Colonic mucosa (tissue), 4 donors: Measurements from ENCODE around the gene IL19. TPM values are rescaled to one million over a fixed set of nuclear protein-coding genes. Genes with fewer than 3 reads are reported as not detected.

Experiments used
- DNase-seq: peaks from one replicate; pipeline ENCODE4 v3.0.0-alpha.2; 2020
- H3K27ac ChIP-seq: fragments of 200-600 bp; one replicate; pipeline ENCODE4 v1.8.0; 2021
- H3K27me3 ChIP-seq: fragments of 200-600 bp; one replicate; pipeline ENCODE4 v1.8.0; 2021
- H3K36me3 ChIP-seq: fragments of 200-600 bp; one replicate; pipeline ENCODE4 v1.8.0; 2021
- H3K4me1 ChIP-seq: fragments of 200-600 bp; one replicate; pipeline ENCODE4 v1.8.0; 2021; ENCODE audit warnings: mild to moderate bottlenecking
- H3K4me3 ChIP-seq: fragments of 200-600 bp; one replicate; pipeline ENCODE4 v1.8.0; 2021
- H3K9ac ChIP-seq, 2 donors: one replicate each; pipeline ENCODE4 v1.7.0; 2013; ENCODE audit warnings: control low read depth in 2 of 2, low read depth in 2 of 2, low read length in 2 of 2
- H3K9me3 ChIP-seq: fragments of 200-600 bp; one replicate; pipeline ENCODE4 v1.8.0; 2021
- intact Hi-C: fragments of 100-400 bp; cut with DNase I; formaldehyde crosslinking; loops from one replicate; pipeline ENCODE4 v1.14.1; 2022
- total RNA-seq, 2 donors: library from RNA; stranded (reverse); fragmentation: NEBNext Ultra II Directional in 1 of 2; extraction: Animal tissue kit (Norgen Biotek cat#: 25700) in 1 of 2; gene quantifications; one replicate each; pipeline ENCODE4 v1.2.1, GENCODE V29; 2021
- TF ChIP-seq, protein P1 (sequence below): fragments of 200-600 bp; IDR thresholded peaks from one replicate; pipeline ENCODE4 v1.8.0; 2022; ENCODE audit warnings: antibody characterized with exemption, mild to moderate bottlenecking
- donor health status: healthy.
- donor health status: DM: no; HTN: no; CAD: no.
- donor health status: DM: no; HTN: no; CAD: no.

The IL19 gene
- total RNA-seq, 2 donors from 2014 or later: 0.40 TPM; not detected in 1

DNA sequence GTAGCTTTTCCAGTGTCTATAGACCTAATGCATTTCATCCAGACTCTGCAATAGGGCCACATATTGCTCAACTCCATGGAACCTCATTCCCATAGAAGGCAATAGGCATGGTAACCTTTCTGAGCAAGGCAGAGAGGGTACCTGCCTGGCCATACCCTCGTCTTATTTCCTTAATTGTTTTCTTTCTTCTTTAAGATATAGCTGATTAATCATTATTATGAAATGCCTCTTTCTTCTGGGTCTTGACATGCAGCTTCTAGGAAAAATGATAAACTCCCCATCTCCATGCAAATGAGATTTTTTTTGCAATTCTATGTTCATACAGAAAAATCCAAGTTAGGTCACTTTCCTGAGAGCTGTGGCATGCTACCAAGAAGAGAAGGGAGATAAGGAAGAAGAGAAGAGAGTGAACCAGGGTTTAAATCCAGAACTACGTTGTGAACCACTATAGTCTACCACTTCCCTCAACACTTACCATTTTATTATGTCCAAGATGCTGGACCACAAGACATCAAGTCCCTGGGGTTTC, 61.8 kb downstream of the IL19 start:
- intact Hi-C loops: no loop called here
- peaks cover 3% of the 10 kb centered on the region for H3K4me1 ChIP-seq
- H3K27me3 ChIP-seq: no peaks in the 10 kb centered on the region
- H3K9me3 ChIP-seq: no peaks in the 10 kb centered on the region
- H3K36me3 ChIP-seq: no peaks in the 10 kb centered on the region
- DNase-seq: no peak
- H3K9ac ChIP-seq: no peak overlapping the region
- no peak overlapping the region for H3K4me3 ChIP-seq
- TF ChIP-seq, protein P1, sequence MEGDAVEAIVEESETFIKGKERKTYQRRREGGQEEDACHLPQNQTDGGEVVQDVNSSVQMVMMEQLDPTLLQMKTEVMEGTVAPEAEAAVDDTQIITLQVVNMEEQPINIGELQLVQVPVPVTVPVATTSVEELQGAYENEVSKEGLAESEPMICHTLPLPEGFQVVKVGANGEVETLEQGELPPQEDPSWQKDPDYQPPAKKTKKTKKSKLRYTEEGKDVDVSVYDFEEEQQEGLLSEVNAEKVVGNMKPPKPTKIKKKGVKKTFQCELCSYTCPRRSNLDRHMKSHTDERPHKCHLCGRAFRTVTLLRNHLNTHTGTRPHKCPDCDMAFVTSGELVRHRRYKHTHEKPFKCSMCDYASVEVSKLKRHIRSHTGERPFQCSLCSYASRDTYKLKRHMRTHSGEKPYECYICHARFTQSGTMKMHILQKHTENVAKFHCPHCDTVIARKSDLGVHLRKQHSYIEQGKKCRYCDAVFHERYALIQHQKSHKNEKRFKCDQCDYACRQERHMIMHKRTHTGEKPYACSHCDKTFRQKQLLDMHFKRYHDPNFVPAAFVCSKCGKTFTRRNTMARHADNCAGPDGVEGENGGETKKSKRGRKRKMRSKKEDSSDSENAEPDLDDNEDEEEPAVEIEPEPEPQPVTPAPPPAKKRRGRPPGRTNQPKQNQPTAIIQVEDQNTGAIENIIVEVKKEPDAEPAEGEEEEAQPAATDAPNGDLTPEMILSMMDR: no peak
- H3K27ac ChIP-seq: no peak overlapping the region

DNA sequence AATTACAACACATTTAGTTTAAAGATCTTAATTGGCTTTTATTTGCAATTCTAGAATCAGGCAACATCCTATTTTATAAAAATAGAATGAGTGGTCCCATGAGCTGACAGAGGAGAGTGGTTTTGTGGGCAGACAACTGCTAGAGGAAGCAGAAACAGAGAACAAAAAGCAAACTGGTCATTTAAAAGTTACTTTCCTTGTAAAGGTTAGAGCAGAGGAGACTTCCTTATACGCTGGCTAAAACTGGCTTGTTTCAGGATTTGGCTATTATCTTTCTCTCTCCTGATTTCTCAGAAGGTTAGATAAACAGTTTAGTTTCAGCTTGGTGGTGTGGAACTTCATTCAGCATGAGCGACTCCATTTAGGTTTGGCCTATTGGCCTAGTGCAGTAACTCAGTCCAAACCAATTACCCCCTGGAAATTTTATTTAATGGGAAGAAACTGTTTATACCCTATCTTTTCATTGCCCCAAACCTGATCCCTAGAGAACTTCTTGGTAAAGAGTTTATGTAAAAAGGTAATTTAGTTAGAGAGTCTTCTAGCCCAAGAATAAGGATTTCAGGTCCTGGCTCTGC, 62.6 kb downstream of the IL19 start:
- H3K27me3 ChIP-seq: no peaks in the 10 kb centered on the region
- H3K4me1 ChIP-seq: peaks cover 3% of the 10 kb centered on the region
- no peaks in the 10 kb centered on the region for H3K36me3 ChIP-seq
- H3K4me3 ChIP-seq: no peak overlapping the region
- peak overlapping the region; percentile 33 for H3K27ac ChIP-seq
- TF ChIP-seq, protein P1: no peak
- no peak overlapping the region for H3K9ac ChIP-seq
- no peak for DNase-seq
- no peaks in the 10 kb centered on the region for H3K9me3 ChIP-seq
- intact Hi-C loops: no loop called here

DNA sequence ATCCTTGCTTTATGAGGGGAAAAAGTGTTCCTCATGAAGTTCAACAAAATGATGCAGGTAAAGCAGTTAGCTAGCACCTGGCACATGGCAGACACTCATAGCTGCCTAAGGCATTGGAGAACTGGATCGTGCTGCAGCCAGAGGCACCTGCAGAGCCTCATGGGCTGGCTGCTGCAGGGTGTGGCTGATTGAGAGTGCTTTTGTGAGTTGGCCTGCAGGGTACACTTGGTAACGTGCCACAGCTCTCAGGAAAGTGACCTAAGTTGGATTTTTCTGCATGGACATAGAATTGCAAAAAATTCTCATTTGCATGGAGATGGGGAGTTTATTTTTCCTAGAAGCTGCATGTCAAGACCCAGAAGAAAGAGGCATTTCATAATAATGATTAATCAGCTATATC, 63.2 kb downstream of the IL19 start:
- DNase-seq: peak; percentile 57

DNA sequence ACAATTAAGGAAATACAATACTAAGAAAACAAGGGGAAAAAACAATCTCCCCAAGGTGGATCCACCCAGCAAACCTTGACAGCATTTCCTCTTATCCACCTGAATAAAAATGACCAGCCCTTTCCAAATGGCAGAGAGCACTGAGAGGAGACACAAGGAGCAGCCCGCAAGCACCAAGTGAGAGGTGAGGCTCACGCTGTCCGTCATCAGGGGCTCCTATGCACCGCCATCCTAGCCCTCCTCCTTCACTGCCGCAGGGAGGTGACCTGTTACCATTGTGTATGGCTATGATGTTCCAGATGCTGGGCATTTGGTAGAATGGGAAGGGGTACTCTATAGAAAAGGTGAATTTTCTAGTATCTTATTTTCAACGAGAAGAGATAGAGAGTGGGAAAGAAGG, 63.6 kb downstream of the IL19 start:
- Histone ChIP-seq H3K9me3 (no peaks in the 10 kb centered on the region), H3K27me3 (no peaks in the 10 kb centered on the region), H3K4me3 (no peak overlapping the region), H3K27ac (no peak overlapping the region), H3K4me1 (peaks cover 2% of the 10 kb centered on the region), H3K9ac (no peak overlapping the region), H3K36me3 (no peaks in the 10 kb centered on the region)
- DNase-seq: no peak
- TF ChIP-seq, protein P1: no peak
- intact Hi-C loops: no loop called here

More for the DNA sequence above, 63.2 kb downstream of the IL19 start:
- intact Hi-C loops: no loop called here
- Histone ChIP-seq H3K27ac (peak overlapping the region; percentile 33), H3K4me3 (no peak overlapping the region), H3K9ac (no peak overlapping the region), H3K4me1 (peaks cover 3% of the 10 kb centered on the region), H3K9me3 (no peaks in the 10 kb centered on the region), H3K36me3 (no peaks in the 10 kb centered on the region), H3K27me3 (no peaks in the 10 kb centered on the region)
- TF ChIP-seq, protein P1: no peak

DNA sequence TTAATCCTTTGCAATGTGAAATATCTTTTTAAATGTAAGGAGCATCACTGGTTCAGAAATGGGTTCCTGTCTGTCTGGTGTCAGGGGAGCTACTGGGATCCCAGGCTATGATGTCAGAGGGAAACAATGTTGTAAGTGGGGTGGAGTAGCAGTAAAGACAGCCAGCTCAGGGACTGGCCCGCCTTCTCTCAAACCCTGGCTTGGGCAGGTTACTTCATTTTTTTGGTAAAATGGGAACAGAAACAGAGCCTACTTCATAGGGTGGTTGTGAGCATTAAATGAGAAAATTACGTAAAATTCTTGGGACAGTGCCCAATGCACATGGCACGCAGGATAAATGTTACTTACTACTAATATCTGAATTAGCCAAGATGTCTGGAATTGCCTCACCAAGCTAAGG, 64.1 kb downstream of the IL19 start:
- H3K4me1 ChIP-seq: no peaks in the 10 kb centered on the region
- H3K9me3 ChIP-seq: no peaks in the 10 kb centered on the region
- H3K9ac ChIP-seq: no peak overlapping the region
- H3K4me3 ChIP-seq: no peak overlapping the region
- TF ChIP-seq, protein P1: no peak
- H3K27me3 ChIP-seq: no peaks in the 10 kb centered on the region
- H3K27ac ChIP-seq: no peak overlapping the region
- intact Hi-C loops: no loop called here
- DNase-seq: no peak
- H3K36me3 ChIP-seq: no peaks in the 10 kb centered on the region
